Caki2 (cell line): ENCODE measurements around the gene GPR37L1. TPM values are rescaled to one million over a fixed set of nuclear protein-coding genes. Genes with fewer than 3 reads are reported as not detected.
A peak's percentile ranks its signal among the peaks of the same experiment; 100 is the strongest.

ENCODE experiments used
- DNase-seq: peaks from one replicate; pipeline ENCODE4 v3.0.0-alpha.2; 2015; ENCODE audit warnings: low read depth
- in situ Hi-C: cut with HindIII; loops from 2 replicates; pipeline ENCODE4 v1.10.0; 2016; ENCODE audit warnings: low sequenced_read_pairs, low pct_unique_long_range_greater_than_20kb, mixed read lengths
- total RNA-seq: library from RNA; depleted of rRNA; stranded (reverse); fragments of >200 nt; shearing (Covaris generic); gene quantifications from 2 replicates; pipeline ENCODE4 v1.2.3, GENCODE V29; 2014; ENCODE audit warnings: low replicate concordance

GPR37L1 gene
- total RNA-seq, 1 experiment from 2014 or later: not detected

GRCh38 chr1:202146279-202146678 is 23.6 kb downstream of the GPR37L1 start:
- no peak for DNase-seq
- in situ Hi-C loops: no loop called here

DNA sequence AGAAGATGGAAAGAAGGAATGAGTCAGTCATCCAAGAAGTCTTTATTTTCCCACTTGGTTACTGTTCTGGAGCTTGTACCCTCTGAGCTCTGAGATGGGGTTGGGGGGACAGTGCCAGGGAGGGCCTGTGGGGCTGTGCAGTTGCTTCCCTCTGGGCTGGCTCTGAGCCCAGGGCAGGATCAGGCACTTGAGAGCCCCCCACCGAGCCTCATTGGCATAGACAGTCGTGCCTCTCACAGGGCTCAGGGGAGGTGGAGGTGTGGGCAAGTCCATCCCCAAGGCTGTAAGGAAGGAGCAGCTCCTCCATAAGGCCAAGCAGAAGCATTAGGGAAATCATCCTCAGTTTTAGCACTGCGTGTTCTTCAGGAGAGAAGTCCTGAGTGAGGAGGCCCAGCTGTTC is 24.3 kb downstream of the GPR37L1 start:
- no peak for DNase-seq
- in situ Hi-C loops: no loop called here

DNA sequence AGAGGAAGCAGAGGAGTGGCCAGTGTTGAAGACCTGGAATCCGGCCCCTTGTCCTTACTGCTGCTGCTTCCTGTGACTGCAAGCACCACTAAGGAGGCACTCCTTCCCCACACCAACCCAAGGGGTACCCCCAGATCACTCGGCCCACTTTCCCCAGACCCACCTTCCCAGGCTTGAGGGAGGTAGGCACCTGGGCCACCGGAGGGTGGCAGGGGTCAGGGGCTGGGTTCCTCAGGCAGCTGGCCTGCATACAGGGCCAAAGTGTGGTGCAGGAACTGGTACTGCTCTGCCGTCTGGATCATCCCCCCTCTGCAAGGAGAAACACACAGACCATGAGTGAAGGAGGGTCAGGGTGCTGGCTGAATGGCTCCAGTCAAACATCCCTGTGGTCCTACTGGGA is 25.7 kb downstream of the GPR37L1 start:
- in situ Hi-C loops: no loop called here
- DNase-seq: no peak

GRCh38 chr1:202149566-202149965 is 26.8 kb downstream of the GPR37L1 start:
- DNase-seq: no peak
- in situ Hi-C loops: no loop called here

GRCh38 chr1:202150187-202150586 is 27.5 kb downstream of the GPR37L1 start:
- in situ Hi-C loops: no loop called here
- DNase-seq: no peak

DNA sequence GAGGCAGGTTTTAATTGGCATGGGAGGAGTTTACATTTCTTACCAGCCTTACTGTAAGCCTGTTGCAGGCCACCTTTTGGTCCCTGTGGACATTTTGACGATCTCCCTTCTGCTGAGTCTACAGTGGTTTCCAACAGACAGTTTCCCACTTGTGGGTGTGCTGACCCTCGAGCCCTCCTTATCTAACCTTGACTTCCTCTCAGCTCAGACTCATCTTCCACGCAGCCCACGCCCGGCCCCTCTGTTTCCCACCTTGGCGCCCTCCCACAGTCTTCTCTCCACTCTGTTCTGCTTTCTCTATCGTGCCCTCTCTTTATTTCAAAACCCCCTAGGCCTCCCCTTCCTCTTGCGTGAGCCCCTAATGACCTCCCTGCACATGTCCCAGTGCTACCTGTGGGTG is 27.9 kb downstream of the GPR37L1 start:
- in situ Hi-C loops: no loop called here
- DNase-seq: no peak

GRCh38 chr1:202151045-202151444 is 28.3 kb downstream of the GPR37L1 start:
- in situ Hi-C loops: no loop called here
- DNase-seq: no peak

GRCh38 chr1:202152399-202152798 is 29.7 kb downstream of the GPR37L1 start:
- no peak for DNase-seq
- in situ Hi-C loops: no loop called here

DNA sequence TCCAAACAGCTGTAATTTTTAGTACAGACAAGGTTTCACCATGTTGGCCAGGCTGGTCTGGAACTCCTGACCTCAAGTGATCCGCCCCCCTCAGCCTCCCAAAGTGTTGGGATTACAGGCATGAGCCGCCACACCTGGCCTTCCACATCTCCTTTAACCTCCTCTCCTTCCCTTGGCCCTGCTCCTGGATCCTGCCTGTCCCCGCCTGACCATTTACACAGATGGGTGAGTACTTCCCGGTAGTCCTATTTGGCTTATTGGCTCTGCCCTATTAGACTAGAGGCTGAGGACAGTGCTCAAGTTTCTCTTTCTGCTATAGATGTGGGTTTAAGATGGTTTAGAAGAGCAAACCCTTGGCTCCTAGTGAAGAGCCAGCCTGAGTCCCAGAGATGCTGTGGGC is 30.6 kb downstream of the GPR37L1 start:
- in situ Hi-C loops: no loop called here
- DNase-seq: no peak

GRCh38 chr1:202154148-202154765 is 31.5 kb downstream of the GPR37L1 start:
- in situ Hi-C loops: no loop called here
- DNase-seq: no peak

- in situ Hi-C loops: no loop called here
- no peak for DNase-seq
Observed at GRCh38 chr1:202154766-202155477, 32.2 kb downstream of the GPR37L1 start.

DNA sequence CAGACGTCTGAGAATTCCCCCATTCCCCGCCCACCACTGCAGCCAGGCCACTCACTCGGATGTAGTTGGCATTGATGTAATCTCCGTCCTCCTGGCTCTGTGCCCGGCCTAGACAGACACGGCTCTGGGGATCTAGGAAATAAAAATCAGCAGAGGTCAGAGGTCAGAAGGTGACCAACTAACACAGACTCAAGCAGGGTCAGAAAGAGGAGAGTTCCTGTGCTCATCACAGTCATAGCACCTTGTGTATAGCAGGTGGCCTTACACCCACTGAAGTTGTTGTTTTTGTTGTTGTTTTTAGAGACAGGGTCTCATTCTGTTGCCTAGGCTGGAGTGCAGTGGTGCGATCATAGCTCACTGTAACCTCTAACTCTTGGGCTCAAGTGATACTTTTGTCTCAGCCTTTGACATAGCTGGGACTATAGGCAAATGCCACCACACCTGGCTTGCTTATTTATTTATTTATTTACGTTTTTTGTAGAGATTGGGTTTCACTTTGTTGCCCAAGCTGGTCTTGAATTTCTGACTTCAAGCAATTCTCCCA is 32.8 kb downstream of the GPR37L1 start:
- peak; percentile 84 for DNase-seq
- in situ Hi-C loops: no loop called here

GRCh38 chr1:202156590-202156989 is 33.9 kb downstream of the GPR37L1 start:
- no peak for DNase-seq
- in situ Hi-C loops: no loop called here

DNA sequence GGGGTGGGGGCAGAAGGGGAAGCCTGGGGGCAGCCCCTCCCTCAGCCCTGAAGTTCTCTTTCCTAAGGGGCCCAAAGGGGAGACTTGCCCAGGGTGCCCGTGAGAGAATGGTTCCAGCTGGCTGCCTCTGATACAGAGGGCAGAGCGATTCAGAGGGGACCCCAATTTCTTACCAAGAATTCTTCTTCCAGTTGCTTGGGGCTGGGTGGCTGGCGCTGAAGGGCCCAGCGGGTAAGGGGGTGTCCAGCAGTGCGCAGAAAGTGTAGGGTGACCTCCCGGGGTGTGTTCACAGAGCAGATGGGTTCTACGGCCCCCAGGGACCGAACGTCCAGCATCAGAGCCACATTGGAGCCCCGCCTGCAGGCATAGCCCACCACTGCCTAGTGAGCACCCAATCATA is 35.2 kb downstream of the GPR37L1 start:
- in situ Hi-C loops: no loop called here
- no peak for DNase-seq

DNA sequence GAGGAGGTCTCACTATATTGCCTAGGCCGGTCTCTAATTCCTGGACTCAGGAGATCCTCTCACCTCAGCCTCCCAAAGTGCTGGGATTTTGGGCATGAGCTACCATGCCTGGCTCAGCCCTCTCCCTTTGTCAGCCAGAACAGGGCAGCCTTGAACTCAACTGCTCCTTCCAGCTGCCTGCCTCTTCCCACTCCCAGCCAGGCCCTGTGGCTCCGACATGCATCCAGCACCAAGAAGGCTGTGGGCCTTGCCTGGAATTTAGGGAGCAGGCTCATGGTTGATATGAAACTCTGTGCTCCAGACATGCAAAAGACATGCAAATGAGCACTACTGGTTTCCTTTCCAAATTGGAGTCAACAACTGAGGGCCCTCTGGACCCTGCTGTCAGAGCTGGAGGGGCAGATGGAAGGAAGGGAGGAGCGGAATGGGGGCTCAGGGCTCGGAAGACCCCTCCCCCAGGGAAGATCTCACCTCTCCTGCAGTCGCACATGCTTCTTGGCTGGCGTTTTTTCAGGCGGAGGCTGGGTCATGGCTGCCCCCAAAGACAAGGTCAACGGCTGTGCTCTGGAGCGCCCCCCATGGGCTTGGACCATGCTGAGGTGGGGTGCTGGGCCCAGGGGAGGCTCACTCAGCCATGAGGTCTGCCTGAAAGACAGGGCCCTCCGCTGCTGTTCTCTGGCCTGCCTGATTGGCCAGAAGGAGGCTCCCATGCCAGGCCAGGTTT is 36.3 kb downstream of the GPR37L1 start:
- no peak for DNase-seq
- in situ Hi-C loops: no loop called here

- in situ Hi-C loops: no loop called here
- DNase-seq: no peak
Observed at GRCh38 chr1:202159534-202160371, 37.0 kb downstream of the GPR37L1 start.

DNA sequence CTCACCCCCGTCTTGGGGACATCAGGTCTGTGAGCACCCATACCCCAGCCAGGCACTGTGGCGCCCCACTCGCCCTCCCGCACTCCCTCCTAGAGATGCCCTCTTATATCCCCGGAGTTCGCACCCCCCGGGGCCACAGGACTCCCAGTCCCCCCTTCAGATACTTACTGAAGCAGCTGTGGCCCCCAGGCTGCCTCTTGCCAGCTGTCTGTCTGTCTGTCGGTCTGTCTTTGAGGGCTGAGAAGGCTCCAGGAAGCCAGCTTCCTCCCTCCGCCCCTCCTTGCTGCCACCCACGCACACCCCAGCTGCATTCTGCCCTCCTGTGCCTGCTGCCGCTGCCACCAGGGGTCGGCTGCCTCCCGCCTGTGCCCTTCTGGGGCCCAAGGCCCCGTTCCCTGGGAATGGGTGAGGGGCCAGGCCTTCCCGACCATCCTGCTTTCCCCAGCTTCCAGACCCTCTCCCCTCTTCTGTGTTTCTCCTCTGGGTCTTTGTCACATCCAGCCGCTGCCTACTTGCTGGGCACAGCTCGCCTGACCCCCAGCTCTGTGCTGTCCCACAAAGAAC is 37.7 kb downstream of the GPR37L1 start, which contains the start of gene PTPN7:
Gene PTPN7 (minus strand): TSS at position 226 of the 564 bp plus-strand sequence. CDS start 1,200 bp downstream, outside the sequence.
- in situ Hi-C loops: no loop called here
- DNase-seq: no peak
